MM.1S (cell line): ENCODE measurements around the gene RNASE7.

ENCODE experiments used
- DNase-seq: peaks from one replicate; pipeline ENCODE4 v3.0.0-alpha.2; 2015
- H2AFZ ChIP-seq: fragments of 300-600 bp; sonication (generic); 2 replicates; pipeline ENCODE4 v1.6.0; 2016; ENCODE audit warnings: antibody characterized with exemption, low read length
- H3F3A ChIP-seq: fragments of 300-600 bp; sonication (generic); 2 replicates; pipeline ENCODE4 v1.6.1; 2016; ENCODE audit warnings: mild to moderate bottlenecking, antibody characterized with exemption, low read length, moderate library complexity, mixed read lengths; ENCODE audit not compliant: insufficient read depth
- H3K27ac ChIP-seq: fragments of 300-600 bp; sonication (generic); 2 replicates; pipeline ENCODE4 v1.5.1; 2016; ENCODE audit warnings: mild to moderate bottlenecking, low read length
- H3K27me3 ChIP-seq: fragments of 300-600 bp; sonication (generic); replicated peaks from 2 replicates; pipeline ENCODE4 v1.6.0; 2016; ENCODE audit warnings: low read length; ENCODE audit not compliant: insufficient read depth
- H3K36me3 ChIP-seq: fragments of 300-600 bp; sonication (generic); replicated peaks from 2 replicates; pipeline ENCODE4 v1.6.1; 2016; ENCODE audit warnings: mild to moderate bottlenecking, low read length, mixed read lengths; ENCODE audit not compliant: insufficient read depth
- H3K4me1 ChIP-seq: fragments of 300-600 bp; sonication (generic); 2 replicates; pipeline ENCODE4 v1.6.1; 2016; ENCODE audit warnings: low read length, mixed read lengths
- H3K4me2 ChIP-seq: fragments of 300-600 bp; sonication (generic); 2 replicates; pipeline ENCODE4 v1.6.0; 2016; ENCODE audit warnings: low read depth, low read length
- H3K4me3 ChIP-seq: fragments of 300-600 bp; sonication (generic); 2 replicates; pipeline ENCODE4 v1.5.1; 2016; ENCODE audit warnings: low read length, mixed read lengths
- H3K79me2 ChIP-seq: fragments of 300-600 bp; sonication (generic); 2 replicates; pipeline ENCODE4 v1.6.1; 2016; ENCODE audit warnings: mixed run types, low read length, mixed read lengths
- H3K9ac ChIP-seq: fragments of 300-600 bp; sonication (generic); 2 replicates; pipeline ENCODE4 v1.6.1; 2016; ENCODE audit warnings: low read length, mixed read lengths
- H3K9me2 ChIP-seq: fragments of 300-600 bp; sonication (generic); replicated peaks from 2 replicates; pipeline ENCODE4 v1.6.1; 2016; ENCODE audit warnings: mild to moderate bottlenecking, low read length, mixed read lengths; ENCODE audit not compliant: insufficient read depth
- H3K9me3 ChIP-seq: fragments of 300-600 bp; sonication (generic); replicated peaks from 2 replicates; pipeline ENCODE4 v1.6.1; 2016; ENCODE audit warnings: mild to moderate bottlenecking, low read length, mixed read lengths; ENCODE audit not compliant: insufficient read depth
- H4K20me1 ChIP-seq: fragments of 300-600 bp; sonication (generic); 2 replicates; pipeline ENCODE4 v1.6.1; 2016; ENCODE audit warnings: mild to moderate bottlenecking, low read length, moderate library complexity, mixed read lengths; ENCODE audit not compliant: insufficient read depth
- CTCF ChIP-seq: fragments of 300-600 bp; sonication (generic); IDR thresholded peaks from 2 replicates; pipeline ENCODE4 v1.5.1; 2016; ENCODE audit warnings: antibody characterized with exemption, low read length, mixed read lengths
- EZH2 ChIP-seq: fragments of 300-600 bp; sonication (generic); optimal IDR thresholded peaks from 2 replicates; pipeline ENCODE3; 2017; ENCODE audit warnings: low read depth, mild to moderate bottlenecking, antibody characterized with exemption, low read length, mixed read lengths
- EZH2phosphoT487 ChIP-seq: fragments of 300-600 bp; sonication (generic); IDR thresholded peaks from 2 replicates; pipeline ENCODE4 v1.6.1; 2018; ENCODE audit warnings: antibody characterized with exemption, low read length

The RNASE7 gene

GRCh38 chr14:21011136-21011535 is 31.0 kb upstream of the RNASE7 start:
- Histone ChIP-seq H4K20me1 (no peaks in the 10 kb centered on the region), H3K9ac (no peak overlapping the region), H3F3A (no peaks in the 10 kb centered on the region), H3K9me2 (no peaks in the 10 kb centered on the region), H2AFZ (no peak overlapping the region), H3K4me1 (no peaks in the 10 kb centered on the region), H3K4me2 (no peak overlapping the region), H3K27me3 (no peaks in the 10 kb centered on the region), H3K79me2 (no peaks in the 10 kb centered on the region), H3K27ac (no peak overlapping the region), H3K36me3 (no peaks in the 10 kb centered on the region), H3K9me3 (no peaks in the 10 kb centered on the region), H3K4me3 (no peak overlapping the region)
- no peak for DNase-seq
- TF ChIP-seq EZH2phosphoT487 = no peak
- no peak for TF ChIP-seq EZH2
- TF ChIP-seq CTCF = no peak

- no peak overlapping the region for H3K4me2 ChIP-seq
- no peak overlapping the region for H3K4me3 ChIP-seq
- TF ChIP-seq EZH2 (no peak), CTCF (peak; percentile 70)
- no peaks in the 10 kb centered on the region for H3K9me3 ChIP-seq
- DNase-seq = peak; percentile 53
- no peaks in the 10 kb centered on the region for H3K9me2 ChIP-seq
- H4K20me1 ChIP-seq = no peaks in the 10 kb centered on the region
- no peaks in the 10 kb centered on the region for H3K79me2 ChIP-seq
- H3K9ac ChIP-seq = no peak overlapping the region
- H3K27ac ChIP-seq = no peak overlapping the region
- H3K36me3 ChIP-seq = no peaks in the 10 kb centered on the region
- H3K27me3 ChIP-seq = no peaks in the 10 kb centered on the region
- no peaks in the 10 kb centered on the region for H3K4me1 ChIP-seq
- H3F3A ChIP-seq = no peaks in the 10 kb centered on the region
- no peak overlapping the region for H2AFZ ChIP-seq
Observed at GRCh38 chr14:21014761-21015190, 27.4 kb upstream of the RNASE7 start.

GRCh38 chr14:21015312-21015711 is 26.9 kb upstream of the RNASE7 start:
- Histone ChIP-seq H3K4me3 (no peak overlapping the region), H4K20me1 (no peaks in the 10 kb centered on the region), H3K9ac (no peak overlapping the region), H3K36me3 (no peaks in the 10 kb centered on the region), H3K4me2 (no peak overlapping the region), H3K9me2 (no peaks in the 10 kb centered on the region), H3K27ac (no peak overlapping the region), H3K4me1 (no peaks in the 10 kb centered on the region), H3K9me3 (no peaks in the 10 kb centered on the region), H3F3A (no peaks in the 10 kb centered on the region), H3K79me2 (no peaks in the 10 kb centered on the region), H3K27me3 (no peaks in the 10 kb centered on the region), H2AFZ (no peak overlapping the region)
- DNase-seq = no peak
- TF ChIP-seq EZH2phosphoT487 (no peak), EZH2 (no peak), CTCF (no peak)
